Fibroblast of skin of right quadriceps (primary cell): Measurements from ENCODE around the gene TTC28.
"Not testable (repeated sequence)": the region's sequence is repeated elsewhere in the genome, so short reads cannot be mapped to it uniquely, and the experiment has no call there.

Source experiments
- DNase-seq: peaks from one replicate; pipeline ENCODE4 v3.0.0-alpha.2; 2013

Gene TTC28

DNA sequence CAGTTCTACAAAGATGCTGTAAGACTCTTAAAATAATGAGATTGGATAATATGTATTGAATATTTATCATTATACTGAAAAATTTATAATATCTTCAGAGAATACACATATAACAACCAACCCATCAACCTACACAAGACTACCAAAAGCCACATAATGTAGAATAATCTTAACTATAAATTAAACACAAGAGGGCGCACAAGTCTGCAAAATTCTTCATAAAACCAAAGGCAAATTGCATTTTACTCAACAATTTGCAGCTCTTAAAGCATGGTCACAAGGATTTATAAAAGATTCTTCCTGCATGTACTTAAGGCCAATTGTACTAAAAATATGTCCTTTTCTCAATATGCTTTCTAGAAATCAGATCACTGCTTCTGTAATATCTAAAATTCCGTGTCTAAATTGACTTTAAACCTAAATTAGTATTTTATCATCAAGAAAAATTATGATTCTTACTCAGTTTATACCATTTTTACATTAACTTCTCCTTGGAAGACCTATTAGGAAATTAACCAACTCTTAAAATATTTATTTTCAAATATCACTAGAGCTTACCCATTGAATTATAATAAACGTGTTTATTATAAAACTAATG lies 79.0 kb downstream of the TTC28 start:
- peak; percentile 64 for DNase-seq

- DNase-seq, result no peak
These were observed 79.9 kb downstream of the TTC28 start for GRCh38 chr22:28599693-28600092.

GRCh38 chr22:28597665-28598064 lies 82.0 kb downstream of the TTC28 start:
- no peak for DNase-seq

- DNase-seq, result peak; percentile 77
These were observed 84.7 kb downstream of the TTC28 start for GRCh38 chr22:28594797-28595462.

- no peak for DNase-seq
These were observed 85.4 kb downstream of the TTC28 start for GRCh38 chr22:28594076-28594796.

DNA sequence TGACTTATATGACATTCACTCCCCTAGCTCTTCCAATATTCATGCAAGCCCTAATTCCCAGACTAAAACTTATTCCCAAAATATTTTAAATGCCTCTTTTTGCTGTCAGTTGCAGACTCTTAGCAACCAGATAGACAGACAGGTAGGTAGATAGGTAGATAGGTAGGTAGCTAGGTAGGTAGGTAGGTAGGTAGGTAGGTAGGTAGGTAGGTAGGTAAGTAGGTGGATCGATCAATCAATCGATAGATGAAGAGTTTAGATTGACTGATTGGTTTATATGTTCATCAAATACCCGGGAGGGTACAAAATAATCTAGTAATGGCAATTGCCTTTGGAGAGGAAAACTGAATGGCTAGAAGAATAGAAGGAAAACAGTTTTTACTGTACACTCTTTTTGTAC lies 86.3 kb downstream of the TTC28 start:
- DNase-seq, result no peak

GRCh38 chr22:28589102-28589750 lies 90.4 kb downstream of the TTC28 start:
- DNase-seq, result no peak

- DNase-seq, result no peak
These were observed 94.3 kb downstream of the TTC28 start for GRCh38 chr22:28585324-28585723.

DNA sequence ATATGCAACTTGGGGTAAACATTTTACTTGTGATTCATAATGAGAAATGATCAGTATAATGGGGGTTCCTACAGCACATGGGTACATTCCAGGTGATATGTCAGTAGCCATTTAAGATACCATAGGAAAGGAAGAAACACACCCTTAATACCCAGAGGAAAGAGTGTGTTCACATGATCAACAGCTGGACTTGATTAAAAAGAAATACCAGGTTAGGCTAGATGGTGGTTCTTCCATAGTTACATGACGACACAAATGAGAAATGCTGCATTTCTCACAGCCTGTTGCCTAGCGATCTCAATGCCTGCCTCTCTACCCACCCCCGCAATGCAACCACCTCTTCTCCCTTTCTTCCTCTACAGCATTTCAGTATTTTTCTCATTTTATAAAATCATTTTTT lies 96.8 kb downstream of the TTC28 start:
- DNase-seq, result peak; percentile 93

- DNase-seq, result no peak
These were observed 98.6 kb downstream of the TTC28 start for GRCh38 chr22:28581016-28581415.

DNA sequence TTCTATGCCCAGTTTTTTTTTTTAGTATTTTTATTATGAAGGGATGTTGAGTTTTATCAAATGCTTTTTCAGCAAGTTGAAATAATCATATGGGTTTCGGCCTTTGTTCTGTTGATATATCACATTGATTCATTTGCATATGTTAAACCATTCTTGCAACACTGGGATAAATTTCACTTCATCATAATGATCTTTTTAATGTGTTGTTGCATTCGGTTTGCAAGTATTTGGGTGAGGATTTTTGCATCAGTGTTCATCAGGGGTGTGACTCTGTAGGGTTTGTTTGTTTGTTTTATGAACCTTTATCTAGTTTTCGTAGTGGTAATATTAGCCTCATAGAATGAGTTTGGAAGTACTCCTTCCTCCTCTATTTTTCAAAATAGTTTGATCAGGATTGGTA lies 103.5 kb downstream of the TTC28 start:
- no peak for DNase-seq

- DNase-seq, result no peak
These were observed 105.4 kb downstream of the TTC28 start for GRCh38 chr22:28574159-28574788.

DNA sequence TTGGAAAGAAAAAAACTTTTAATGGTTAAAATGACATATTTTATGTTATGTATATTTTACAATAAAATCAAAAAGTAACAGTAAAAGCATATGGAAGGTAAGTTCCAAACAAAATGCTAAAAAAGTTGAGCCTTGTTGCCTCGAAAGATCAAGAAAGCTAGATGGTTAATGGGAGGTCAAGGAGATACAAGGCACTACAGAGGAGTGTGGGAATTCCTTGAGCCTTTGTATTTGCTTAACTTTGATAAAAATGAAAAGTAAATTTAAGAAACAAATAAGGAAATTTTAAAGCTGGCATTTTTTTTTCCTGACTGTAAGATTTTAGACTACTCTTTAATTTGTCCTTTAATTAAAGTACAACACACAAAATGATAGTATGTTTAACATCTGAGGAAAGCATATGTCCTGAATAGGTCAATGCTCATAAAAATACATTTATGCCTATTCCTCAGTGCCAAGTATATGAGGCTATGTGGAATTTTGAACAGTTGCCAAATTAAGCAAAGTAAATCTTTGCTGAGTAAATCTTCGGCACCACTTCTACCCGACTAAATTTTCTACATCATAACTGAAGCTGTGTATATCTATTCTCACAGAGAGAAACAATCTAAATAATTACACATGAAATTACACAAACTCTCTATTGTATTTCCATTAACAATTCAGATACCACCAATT lies 108.8 kb downstream of the TTC28 start:
- peak; percentile 8 for DNase-seq

DNA sequence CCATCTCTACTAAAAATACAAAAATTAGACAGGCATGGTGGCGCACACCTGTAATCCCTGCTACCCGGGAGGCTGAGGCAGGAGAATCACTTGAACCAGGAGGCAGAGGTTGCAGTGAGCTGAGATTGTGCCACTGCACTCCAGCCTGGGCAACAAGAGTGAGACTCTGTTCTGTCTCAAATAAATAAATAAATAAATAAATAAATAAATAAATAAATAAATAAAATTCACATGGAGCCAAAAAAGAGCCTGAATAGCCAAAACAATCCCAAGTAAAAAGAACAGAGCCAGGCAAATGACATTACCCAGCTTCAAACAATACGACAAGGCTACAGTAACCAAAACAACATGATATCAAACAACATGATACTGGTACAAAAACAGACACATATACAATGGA lies 110.7 kb downstream of the TTC28 start:
- DNase-seq, result not testable (repeated sequence)

DNA sequence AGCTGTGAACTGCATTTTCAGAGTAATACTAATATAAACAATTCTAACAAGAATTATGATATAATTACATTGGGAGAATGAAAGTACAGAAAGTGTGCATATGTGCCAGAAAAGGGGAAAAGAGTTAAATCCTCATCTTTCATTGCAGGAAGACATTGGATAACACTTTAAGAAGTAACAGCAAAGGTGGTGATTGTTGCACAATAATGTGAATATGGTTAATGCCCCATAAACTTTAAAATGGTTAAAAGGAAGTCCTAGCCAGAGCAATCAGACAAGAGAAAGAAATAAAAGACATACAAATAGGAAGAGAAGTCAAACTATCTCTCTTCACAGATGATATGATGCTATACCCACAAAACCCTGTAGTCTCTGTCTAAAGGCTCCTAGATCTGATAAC lies 111.5 kb downstream of the TTC28 start:
- DNase-seq, result no peak

DNA sequence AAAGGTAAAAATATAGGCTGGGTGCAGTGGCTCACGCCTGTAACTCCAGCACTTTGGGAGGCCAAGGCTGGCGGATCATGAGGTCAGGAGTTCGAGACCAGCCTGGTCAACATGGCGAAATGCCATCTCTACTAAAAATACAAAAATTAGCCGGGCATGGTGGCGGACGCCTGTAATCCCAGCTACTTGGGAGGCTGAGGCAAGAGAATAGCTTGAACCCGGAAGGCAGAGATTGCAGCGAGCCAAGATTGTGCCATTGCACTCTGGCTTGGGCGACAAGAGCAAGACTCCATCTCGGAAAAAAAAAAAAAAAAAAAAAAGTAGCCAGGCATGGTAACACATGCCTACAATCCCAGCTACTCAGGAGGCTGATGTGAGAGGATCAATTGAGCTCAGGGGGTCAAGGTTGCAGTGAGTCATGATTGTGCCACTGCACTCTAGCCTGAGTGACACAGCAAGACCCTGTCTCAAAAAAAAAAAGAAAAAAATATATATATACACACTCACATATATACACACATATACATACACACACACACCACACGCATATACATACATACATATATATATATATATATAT lies 112.6 kb downstream of the TTC28 start:
- DNase-seq, result not testable (repeated sequence)

GRCh38 chr22:28563636-28564035 lies 116.0 kb downstream of the TTC28 start:
- no peak for DNase-seq

GRCh38 chr22:28562324-28562723 lies 117.3 kb downstream of the TTC28 start:
- DNase-seq, result no peak

GRCh38 chr22:28560743-28561101 lies 118.9 kb downstream of the TTC28 start:
- DNase-seq, result not testable (repeated sequence)

GRCh38 chr22:28560046-28560742 lies 119.4 kb downstream of the TTC28 start:
- peak; percentile 64 for DNase-seq

- DNase-seq, result no peak
These were observed 122.5 kb downstream of the TTC28 start for GRCh38 chr22:28557184-28557583.
